Mesenchymal stem cell (in vitro differentiated cells and primary cell): ENCODE measurements around the gene ZC3H7B. TPM values are rescaled to one million over a fixed set of nuclear protein-coding genes. Genes with fewer than 3 reads are reported as not detected.

ENCODE experiments used
- DNase-seq: peaks from one replicate; pipeline ENCODE4 v3.0.0-alpha.2; 2013
- H2AFZ ChIP-seq: one replicate; pipeline ENCODE4 v1.6.1; 2013; ENCODE audit warnings: low read depth, mild to moderate bottlenecking, control low read depth, inconsistent platforms, low read length, moderate library complexity
- H2AK5ac ChIP-seq: 2 replicates; pipeline ENCODE4 v1.6.1; 2013; ENCODE audit warnings: low read length, moderate library complexity, mild to moderate bottlenecking, inconsistent platforms; ENCODE audit not compliant: severe bottlenecking
- H2BK120ac ChIP-seq: one replicate; pipeline ENCODE4 v1.6.1; 2013; ENCODE audit warnings: low read depth, mild to moderate bottlenecking, inconsistent platforms, low read length, moderate library complexity
- H2BK12ac ChIP-seq, 2 experiments: one replicate each; pipeline ENCODE4 v1.6.1; 2013; ENCODE audit warnings: inconsistent platforms in 2 of 2, low read length in 2 of 2, mild to moderate bottlenecking in 2 of 2, moderate library complexity in 2 of 2, control low read depth in 1 of 2
- H2BK15ac ChIP-seq: one replicate; pipeline ENCODE4 v1.6.1; 2013; ENCODE audit warnings: mild to moderate bottlenecking, low read depth, inconsistent platforms; ENCODE audit not compliant: poor library complexity, severe bottlenecking
- H2BK5ac ChIP-seq: 2 replicates; pipeline ENCODE4 v1.6.1; 2013; ENCODE audit warnings: low read depth, mild to moderate bottlenecking, low read length, control low read depth, inconsistent platforms; ENCODE audit not compliant: poor library complexity, severe bottlenecking
- H3K14ac ChIP-seq, 2 experiments: one replicate each; pipeline ENCODE4 v1.6.1; 2013; ENCODE audit warnings: inconsistent platforms in 2 of 2, low read length in 2 of 2, control low read depth in 1 of 2, mild to moderate bottlenecking in 1 of 2, moderate library complexity in 1 of 2
- H3K18ac ChIP-seq, 2 experiments: one replicate each; pipeline ENCODE4 v1.6.1; 2013; ENCODE audit warnings: inconsistent platforms in 2 of 2, low read length in 2 of 2, control low read depth in 1 of 2, low read depth in 1 of 2, mild to moderate bottlenecking in 1 of 2
- H3K23ac ChIP-seq, 2 experiments: one replicate each; pipeline ENCODE4 v1.6.1; 2013; ENCODE audit warnings: inconsistent platforms in 2 of 2, low read length in 2 of 2, mild to moderate bottlenecking in 2 of 2, moderate library complexity in 2 of 2, control low read depth in 1 of 2
- H3K27ac ChIP-seq: 2 replicates; pipeline ENCODE4 v1.5.1; 2013; ENCODE audit warnings: mild to moderate bottlenecking, moderate library complexity, low read length, control low read depth, inconsistent platforms; ENCODE audit not compliant: poor library complexity, severe bottlenecking
- H3K27me3 ChIP-seq, 2 experiments: 2 replicates each; pipeline versions ENCODE4 v1.6.1 to v1.7.0; 2013; ENCODE audit warnings: low read length in 2 of 2, mild to moderate bottlenecking in 2 of 2, moderate library complexity in 2 of 2, control low read depth in 1 of 2, inconsistent platforms in 1 of 2; ENCODE audit not compliant: control insufficient read depth in 1 of 2, insufficient read depth in 1 of 2
- H3K36me3 ChIP-seq, 2 experiments: 2 replicates each; pipeline versions ENCODE4 v1.6.1 to v1.7.0; 2013; ENCODE audit warnings: low read length in 2 of 2, control low read depth in 1 of 2, inconsistent platforms in 1 of 2, low read depth in 1 of 2, mild to moderate bottlenecking in 1 of 2; ENCODE audit not compliant: insufficient read depth in 2 of 2, control insufficient read depth in 1 of 2
- H3K4ac ChIP-seq, 2 experiments: one replicate each; pipeline ENCODE4 v1.6.1; 2013; ENCODE audit warnings: inconsistent platforms in 2 of 2, low read length in 2 of 2, mild to moderate bottlenecking in 2 of 2, moderate library complexity in 2 of 2, control low read depth in 1 of 2, low read depth in 1 of 2
- H3K4me1 ChIP-seq: 2 replicates; pipeline ENCODE4 v1.6.1; 2013; ENCODE audit warnings: low read depth, low read length, control low read depth; ENCODE audit not compliant: control insufficient read depth, insufficient read depth
- H3K4me2 ChIP-seq: 2 replicates; pipeline ENCODE4 v1.6.1; 2013; ENCODE audit warnings: low read length, mild to moderate bottlenecking, inconsistent platforms; ENCODE audit not compliant: poor library complexity, severe bottlenecking
- H3K4me3 ChIP-seq, 2 experiments: 2 replicates each; pipeline versions ENCODE4 v1.5.1 to v1.7.0; 2013; ENCODE audit warnings: low read length in 2 of 2, mild to moderate bottlenecking in 2 of 2, control low read depth in 1 of 2, low read depth in 1 of 2; ENCODE audit not compliant: insufficient read depth in 1 of 2
- H3K79me1 ChIP-seq: replicated peaks from 2 replicates; pipeline ENCODE4 v1.6.1; 2013; ENCODE audit warnings: mild to moderate bottlenecking, control low read depth, low read length, inconsistent platforms; ENCODE audit not compliant: poor library complexity, severe bottlenecking
- H3K9ac ChIP-seq: 2 replicates; pipeline ENCODE4 v1.7.0; 2013; ENCODE audit warnings: mild to moderate bottlenecking, low read length, moderate library complexity
- H3K9me3 ChIP-seq: 2 replicates; pipeline ENCODE4 v1.7.0; 2013; ENCODE audit warnings: mild to moderate bottlenecking, low read length; ENCODE audit not compliant: control insufficient read depth
- H4K8ac ChIP-seq: one replicate; pipeline ENCODE4 v1.6.1; 2013; ENCODE audit warnings: inconsistent platforms, mild to moderate bottlenecking, low read length, moderate library complexity
- H4K91ac ChIP-seq: one replicate; pipeline ENCODE4 v1.6.1; 2013; ENCODE audit warnings: mild to moderate bottlenecking, low read length, inconsistent platforms
- WGBS: methylation state at CpG from one replicate; pipeline ENCODE4 v1.1.7; 2013; ENCODE audit warnings: mixed read lengths; 5-methylcytosine and 5-hydroxymethylcytosine counted together
- small RNA-seq: library from polyadenylated mRNA; stranded (forward); fragments of <200 nt; extraction: miRNeasy Mini kit (QIAGEN cat#:217004); gene quantifications from one replicate; pipeline ENCODE3, GENCODE V24; 2013; ENCODE audit warnings: low read depth

The ZC3H7B gene

GRCh38 chr22:41406410-41406809 is 105.1 kb downstream of the ZC3H7B start:
- Histone ChIP-seq H3K36me3 (no peaks in the 10 kb centered on the region), H2AK5ac (no peak overlapping the region), H3K18ac (no peak overlapping the region), H3K4me1 (peaks cover 8% of the 10 kb centered on the region), H2BK120ac (no peak overlapping the region), H4K8ac (no peak overlapping the region), H2BK15ac (no peak overlapping the region), H3K4me2 (no peak overlapping the region), H3K4ac (no peak overlapping the region), H2BK12ac (no peak overlapping the region), H3K9ac (no peak overlapping the region), H2BK5ac (no peak overlapping the region), H3K23ac (no peak overlapping the region), H3K4me3 (no peak overlapping the region), H3K27me3 (no peaks in the 10 kb centered on the region), H2AFZ (no peak overlapping the region), H3K9me3 (no peaks in the 10 kb centered on the region), H4K91ac (no peak overlapping the region), H3K27ac (no peak overlapping the region), H3K14ac (no peak overlapping the region), H3K79me1 (no peaks in the 10 kb centered on the region)
- DNase-seq = no peak

GRCh38 chr22:41407433-41407832 is 106.1 kb downstream of the ZC3H7B start:
- DNase-seq = no peak
- no peak overlapping the region for H3K14ac ChIP-seq
- peaks cover 2% of the 10 kb centered on the region for H3K79me1 ChIP-seq
- H3K4me3 ChIP-seq = no peak overlapping the region
- no peak overlapping the region for H3K4me2 ChIP-seq
- H4K8ac ChIP-seq = no peak overlapping the region
- no peak overlapping the region for H3K4ac ChIP-seq
- H3K36me3 ChIP-seq = no peaks in the 10 kb centered on the region
- H4K91ac ChIP-seq = no peak overlapping the region
- WGBS = 95% methylated on average over 1 of the region's 3 CpGs
- no peak overlapping the region for H3K18ac ChIP-seq
- no peak overlapping the region for H2BK5ac ChIP-seq
- no peaks in the 10 kb centered on the region for H3K27me3 ChIP-seq
- no peak overlapping the region for H2BK120ac ChIP-seq
- no peak overlapping the region for H2BK15ac ChIP-seq
- no peak overlapping the region for H3K27ac ChIP-seq
- no peaks in the 10 kb centered on the region for H3K9me3 ChIP-seq
- no peak overlapping the region for H2AK5ac ChIP-seq
- no peak overlapping the region for H2AFZ ChIP-seq
- H3K9ac ChIP-seq = no peak overlapping the region
- no peak overlapping the region for H3K23ac ChIP-seq
- peaks cover 10% of the 10 kb centered on the region for H3K4me1 ChIP-seq
- H2BK12ac ChIP-seq = no peak overlapping the region

GRCh38 chr22:41408665-41409064 is 107.3 kb downstream of the ZC3H7B start:
- Histone ChIP-seq H2BK15ac (no peak overlapping the region), H2BK12ac (no peak overlapping the region)

More at GRCh38 chr22:41408665-41409064, 107.3 kb downstream of the ZC3H7B start:
- peaks cover 15% of the 10 kb centered on the region for H3K4me1 ChIP-seq
- no peak overlapping the region for H2BK120ac ChIP-seq
- H3K18ac ChIP-seq = no peak overlapping the region
- no peaks in the 10 kb centered on the region for H3K9me3 ChIP-seq
- H4K8ac ChIP-seq = no peak overlapping the region
- no peaks in the 10 kb centered on the region for H3K27me3 ChIP-seq
- no peak overlapping the region for H2AK5ac ChIP-seq
- 94% methylated on average over 8 of the region's 8 CpGs for WGBS
- no peaks in the 10 kb centered on the region for H3K36me3 ChIP-seq
- no peak overlapping the region for H3K27ac ChIP-seq
- peak overlapping the region in 1 of 2 experiments; percentile 56 for H3K23ac ChIP-seq
- DNase-seq = no peak
- H2BK5ac ChIP-seq = no peak overlapping the region
- H3K4ac ChIP-seq = no peak overlapping the region
- H3K14ac ChIP-seq = no peak overlapping the region
- H3K79me1 ChIP-seq = peaks cover 8% of the 10 kb centered on the region
- no peak overlapping the region for H4K91ac ChIP-seq
- H3K9ac ChIP-seq = no peak overlapping the region
- H3K4me3 ChIP-seq = no peak overlapping the region
- no peak overlapping the region for H2AFZ ChIP-seq
- H3K4me2 ChIP-seq = no peak overlapping the region

Small RNA genes within 50 kb of the gene (small RNA-seq; reads per million reads assigned to genes)
- gene MIR6889 = not detected
- not detected for gene RNU6-495P
